ENCODE measurements around the gene AZGP1.
"Not testable (repeated sequence)": the region's sequence is repeated elsewhere in the genome, so short reads cannot be mapped to it uniquely, and the experiment has no call there.

AZGP1 gene

GRCh38 chr7:99996755-99997544, 21.1 kb upstream of the AZGP1 start:
- DNase-seq, result no peak

GRCh38 chr7:99994819-99995218, 19.0 kb upstream of the AZGP1 start:
- DNase-seq, result no peak

DNA sequence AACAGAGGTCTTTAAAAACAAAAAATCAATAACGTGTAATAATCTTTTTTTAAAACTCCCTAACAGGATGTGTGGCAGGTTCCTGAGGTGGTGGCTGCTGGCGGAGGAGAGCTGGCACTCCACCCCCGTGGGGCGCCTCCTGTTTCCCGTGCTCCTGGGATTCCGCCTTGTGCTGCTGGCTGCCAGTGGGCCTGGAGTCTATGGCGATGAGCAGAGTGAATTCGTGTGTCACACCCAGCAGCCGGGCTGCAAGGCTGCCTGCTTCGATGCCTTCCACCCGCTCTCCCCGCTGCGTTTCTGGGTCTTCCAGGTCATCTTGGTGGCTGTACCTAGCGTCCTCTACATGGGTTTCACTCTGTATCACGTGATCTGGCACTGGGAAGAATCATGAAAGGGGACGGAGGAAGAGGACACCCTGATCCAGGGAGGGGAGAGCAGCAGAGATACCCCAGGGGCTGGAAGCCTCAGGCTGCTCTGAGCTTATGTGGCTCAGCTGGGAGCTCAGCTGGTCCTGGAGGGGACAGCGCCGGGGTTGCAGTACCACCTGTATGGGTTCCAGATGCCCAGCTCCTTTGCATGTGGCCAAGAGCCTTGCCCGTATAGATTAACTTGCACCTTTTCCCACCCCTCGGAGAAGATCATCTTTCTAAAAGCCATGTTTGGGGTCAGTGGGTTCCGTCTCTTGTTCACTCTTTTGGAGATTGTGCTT, 16.7 kb upstream of the AZGP1 start:
- DNase-seq, result no peak

- DNase-seq, result not testable (repeated sequence)
These were observed 15.7 kb upstream of the AZGP1 start for GRCh38 chr7:99991543-99991942.

- DNase-seq, result no peak
These were observed 14.6 kb upstream of the AZGP1 start for GRCh38 chr7:99990460-99990852.

DNA sequence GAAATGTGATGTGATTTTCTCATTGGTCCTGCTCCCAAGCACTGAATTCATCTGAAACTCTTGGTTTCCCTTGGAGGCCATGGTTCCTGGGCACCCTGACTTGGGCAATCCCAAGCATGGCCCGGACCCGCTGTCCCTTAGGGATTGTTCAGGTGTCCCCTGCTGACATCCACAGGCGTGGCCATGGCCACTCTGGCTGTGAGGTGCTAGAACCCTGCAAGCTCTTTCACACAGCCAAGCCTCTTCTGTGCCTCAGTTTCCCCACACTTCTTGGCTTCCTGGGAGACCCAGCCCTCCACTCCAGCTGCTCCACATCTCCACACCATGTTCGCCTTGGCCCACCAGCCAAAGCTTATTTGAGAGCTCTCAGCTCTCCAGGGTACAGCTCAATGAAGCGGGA, 12.0 kb upstream of the AZGP1 start:
- DNase-seq, result no peak

DNA sequence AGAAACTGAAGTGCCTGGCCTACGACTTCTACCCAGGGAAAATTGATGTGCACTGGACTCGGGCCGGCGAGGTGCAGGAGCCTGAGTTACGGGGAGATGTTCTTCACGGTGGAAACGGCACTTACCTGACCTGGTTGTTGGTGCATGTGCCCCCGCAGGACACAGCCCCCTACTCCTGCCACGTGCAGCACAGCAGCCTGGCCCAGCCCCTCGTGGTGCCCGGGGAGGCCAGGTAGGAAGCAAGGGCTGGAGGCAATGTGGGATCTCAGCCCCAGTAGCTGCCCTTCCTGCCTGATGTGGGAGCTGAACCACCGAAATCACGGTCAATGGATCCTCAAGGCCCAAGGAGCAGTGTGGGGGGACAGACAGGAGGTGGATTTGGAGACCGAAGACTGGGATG, 11.5 kb upstream of the AZGP1 start:
- not testable (repeated sequence) for DNase-seq

- DNase-seq, result no peak
These were observed 8.8 kb upstream of the AZGP1 start for GRCh38 chr7:99984593-99984992.

GRCh38 chr7:99981066-99981465, 5.2 kb upstream of the AZGP1 start:
- not testable (repeated sequence) for DNase-seq

DNA sequence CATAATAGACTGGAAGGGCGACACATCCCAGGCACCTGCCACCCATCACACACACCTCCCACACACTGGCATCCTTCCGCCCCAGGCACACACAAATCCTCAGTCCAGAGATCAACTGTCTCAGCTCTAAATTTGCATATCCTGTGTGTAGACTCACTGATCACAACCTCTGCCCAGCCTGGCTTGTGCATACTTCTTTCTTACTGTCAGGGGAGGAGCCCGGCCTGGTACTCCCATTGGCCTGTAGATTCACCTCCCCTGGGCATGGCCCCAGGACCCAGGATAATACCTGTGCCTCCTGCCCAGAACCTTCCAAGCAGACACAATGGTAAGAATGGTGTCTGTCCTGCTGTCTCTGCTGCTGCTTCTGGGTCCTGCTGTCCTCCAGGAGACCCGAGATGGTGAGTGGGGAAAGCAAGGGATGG, 4.6 kb upstream of the AZGP1 start:
- DNase-seq, result not testable (repeated sequence)

- peak in 1 of 2 experiments; percentile 19 for DNase-seq
These were observed 4.0 kb upstream of the AZGP1 start for GRCh38 chr7:99979814-99980225.

GRCh38 chr7:99976626-99977025, 795 bp upstream of the AZGP1 start:
- no peak for DNase-seq

- DNase-seq, result no peak
These were observed 1.1 kb downstream of the AZGP1 start for GRCh38 chr7:99974681-99975080.

DNA sequence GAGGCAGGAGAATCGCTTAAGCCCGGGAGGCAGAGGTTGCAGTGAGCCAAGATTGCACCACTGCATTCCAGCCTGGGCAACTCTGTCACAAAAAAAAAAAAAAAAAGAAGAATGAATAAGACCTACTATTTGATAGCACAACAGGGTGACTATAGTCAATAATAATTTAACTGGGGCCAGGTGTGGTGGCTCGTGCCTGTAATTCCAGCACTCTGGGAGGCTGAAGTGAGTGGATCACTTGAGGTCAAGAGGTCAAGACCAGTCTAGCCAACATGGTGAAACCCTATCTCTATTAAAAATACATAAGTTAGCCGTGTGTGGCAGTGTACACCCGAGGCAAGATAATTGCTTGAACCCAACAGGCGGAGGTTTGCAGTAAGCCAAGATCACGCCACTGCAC, 2.0 kb downstream of the AZGP1 start:
- not testable (repeated sequence) for DNase-seq

DNA sequence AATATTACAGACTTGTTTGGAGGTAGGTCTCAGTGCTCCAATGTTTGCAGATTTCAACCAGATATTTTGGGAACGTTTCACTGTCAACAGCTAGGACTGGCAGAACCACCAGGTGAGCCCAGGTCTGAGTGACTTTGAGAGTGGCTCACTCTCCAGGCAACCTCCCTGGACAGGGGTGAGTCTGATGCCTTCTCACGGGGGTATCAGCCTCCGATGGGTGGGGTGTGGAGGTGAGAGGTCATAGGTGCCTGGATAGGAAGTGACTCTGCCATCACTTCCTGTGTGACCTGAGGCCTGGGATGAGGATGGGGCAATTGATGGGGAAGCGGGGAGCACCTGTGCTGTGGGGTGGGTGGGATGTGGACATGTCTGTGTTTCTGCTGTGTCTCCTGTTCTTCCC, 4.6 kb downstream of the AZGP1 start:
- DNase-seq, result no peak

GRCh38 chr7:99969813-99970212, 6.0 kb downstream of the AZGP1 start:
- not testable (repeated sequence) for DNase-seq

- DNase-seq, result no peak
These were observed 6.5 kb downstream of the AZGP1 start for GRCh38 chr7:99969298-99969697.

- no peak for DNase-seq
These were observed 17.1 kb downstream of the AZGP1 start for GRCh38 chr7:99958564-99959227.

DNA sequence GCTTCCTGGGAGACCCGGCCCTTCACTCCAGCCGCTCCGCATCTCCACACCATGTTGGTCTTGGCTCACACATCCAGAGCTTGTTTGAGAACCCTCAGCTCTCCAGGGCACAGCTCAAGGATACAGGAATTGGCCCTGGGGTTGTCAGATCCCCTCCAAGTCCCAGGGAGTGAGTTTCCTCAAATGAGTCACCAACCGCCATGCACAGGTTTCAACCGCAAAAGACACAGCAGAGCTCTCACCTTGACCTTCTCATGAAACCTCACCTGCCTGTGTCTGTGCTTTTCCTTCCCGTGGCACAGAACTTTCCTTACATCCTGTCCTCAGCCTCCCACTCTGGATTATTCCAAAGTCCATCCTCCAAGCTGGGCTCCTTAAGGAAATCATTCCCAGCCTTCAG, 20.6 kb downstream of the AZGP1 start:
- no peak for DNase-seq

DNA sequence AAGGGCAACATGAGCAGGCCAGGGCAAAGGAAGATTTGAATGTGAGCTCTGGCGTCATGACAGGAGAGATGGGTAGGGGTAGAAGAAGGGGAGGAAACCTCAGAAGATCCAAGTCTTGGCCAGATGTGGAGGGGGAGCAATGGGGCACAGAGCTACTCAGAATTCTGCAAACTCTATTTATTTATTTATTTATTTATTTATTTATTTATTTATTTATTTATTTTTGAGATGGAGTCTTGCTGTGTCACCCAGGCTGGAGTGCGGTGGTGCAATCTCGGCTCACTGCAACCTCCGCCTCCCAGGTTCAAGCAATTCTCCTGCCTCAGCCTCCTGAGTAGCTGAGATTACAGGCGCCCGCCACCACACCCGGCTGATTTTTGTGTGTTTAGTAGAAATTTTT, 21.2 kb downstream of the AZGP1 start:
- DNase-seq, result not testable (repeated sequence)

- DNase-seq, result no peak
These were observed 22.2 kb downstream of the AZGP1 start for GRCh38 chr7:99953649-99954048.

- DNase-seq, result not testable (repeated sequence)
These were observed 23.2 kb downstream of the AZGP1 start for GRCh38 chr7:99952649-99953048.

GRCh38 chr7:99950819-99951218, 25.0 kb downstream of the AZGP1 start:
- not testable (repeated sequence) for DNase-seq

All from SW 1271 (cell line).